Nephron (organoid): ENCODE results near the gene RING1.
"Not testable (repeated sequence)": the region's sequence is repeated elsewhere in the genome, so short reads cannot be mapped to it uniquely, and the experiment has no call there.

ENCODE experiments used
- H3K27ac Mint-ChIP-seq, 3 experiments: 2 replicates each; pipeline ENCODE4 v1.8.0; 2020; ENCODE audit warnings: mixed read lengths in 3 of 3, mild to moderate bottlenecking in 2 of 3, moderate library complexity in 1 of 3
- H3K27me3 Mint-ChIP-seq: 2 replicates; pipeline ENCODE4 v1.8.0; 2021; ENCODE audit warnings: low read depth, mild to moderate bottlenecking, moderate library complexity, mixed read lengths
- H3K36me3 Mint-ChIP-seq: 2 replicates; pipeline ENCODE4 v1.8.0; 2020; ENCODE audit warnings: low read depth, mixed read lengths
- H3K4me1 Mint-ChIP-seq: 2 replicates; pipeline ENCODE4 v1.8.0; 2020; ENCODE audit warnings: mixed read lengths
- H3K4me3 Mint-ChIP-seq, 3 experiments: 2 replicates each; pipeline ENCODE4 v1.8.0; 2020; ENCODE audit warnings: mild to moderate bottlenecking in 3 of 3, mixed read lengths in 3 of 3, moderate library complexity in 2 of 3
- H3K9me3 Mint-ChIP-seq: 2 replicates; pipeline ENCODE4 v1.8.0; 2020; ENCODE audit warnings: mixed read lengths
- TF ChIP-seq, protein P1 (sequence below), 3 experiments: fragments of 200-600 bp; sonication (generic); IDR thresholded peaks; one replicate each; pipeline ENCODE4 v1.5.0; 2021; ENCODE audit warnings: antibody characterized with exemption in 3 of 3; ENCODE audit not compliant: unreplicated experiment in 3 of 3

Gene RING1

DNA sequence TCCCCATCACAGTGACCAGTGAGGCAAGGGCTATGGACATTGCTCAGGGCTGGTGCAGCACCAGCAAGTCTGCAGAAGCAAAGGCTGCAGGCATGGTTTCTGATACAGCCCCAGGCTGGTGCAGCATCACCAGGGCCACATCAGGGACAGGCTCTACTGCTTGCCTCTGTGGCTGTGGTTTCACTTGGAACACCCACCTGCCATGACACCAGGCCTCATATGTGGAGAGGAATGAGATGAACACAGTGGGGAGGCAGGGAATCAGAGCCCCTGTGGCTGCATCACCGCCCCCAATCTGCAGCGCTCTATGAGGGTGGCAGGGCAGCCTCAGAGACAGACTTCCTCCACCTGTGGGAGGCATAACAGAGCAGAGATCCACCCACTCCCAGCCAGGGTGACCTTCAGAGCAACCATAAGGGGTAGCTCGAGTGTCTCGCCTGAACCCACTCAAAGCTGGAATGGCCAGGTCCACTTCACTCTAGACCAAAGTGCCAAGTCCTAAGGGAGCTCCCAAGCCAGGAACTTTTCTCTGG is 7.9 kb downstream of the RING1 start:
- Mint-ChIP-seq H3K4me3 (no peak overlapping the region), H3K27ac (no peak overlapping the region), H3K9me3 (no peaks in the 10 kb centered on the region), H3K4me1 (peaks cover 16% of the 10 kb centered on the region), H3K27me3 (peaks cover 9% of the 10 kb centered on the region), H3K36me3 (peaks cover 6% of the 10 kb centered on the region)
- TF ChIP-seq, protein P1, sequence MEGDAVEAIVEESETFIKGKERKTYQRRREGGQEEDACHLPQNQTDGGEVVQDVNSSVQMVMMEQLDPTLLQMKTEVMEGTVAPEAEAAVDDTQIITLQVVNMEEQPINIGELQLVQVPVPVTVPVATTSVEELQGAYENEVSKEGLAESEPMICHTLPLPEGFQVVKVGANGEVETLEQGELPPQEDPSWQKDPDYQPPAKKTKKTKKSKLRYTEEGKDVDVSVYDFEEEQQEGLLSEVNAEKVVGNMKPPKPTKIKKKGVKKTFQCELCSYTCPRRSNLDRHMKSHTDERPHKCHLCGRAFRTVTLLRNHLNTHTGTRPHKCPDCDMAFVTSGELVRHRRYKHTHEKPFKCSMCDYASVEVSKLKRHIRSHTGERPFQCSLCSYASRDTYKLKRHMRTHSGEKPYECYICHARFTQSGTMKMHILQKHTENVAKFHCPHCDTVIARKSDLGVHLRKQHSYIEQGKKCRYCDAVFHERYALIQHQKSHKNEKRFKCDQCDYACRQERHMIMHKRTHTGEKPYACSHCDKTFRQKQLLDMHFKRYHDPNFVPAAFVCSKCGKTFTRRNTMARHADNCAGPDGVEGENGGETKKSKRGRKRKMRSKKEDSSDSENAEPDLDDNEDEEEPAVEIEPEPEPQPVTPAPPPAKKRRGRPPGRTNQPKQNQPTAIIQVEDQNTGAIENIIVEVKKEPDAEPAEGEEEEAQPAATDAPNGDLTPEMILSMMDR (IDR thresholded peaks at IDR 0.05; ENCODE audit: unreplicated experiment in 3 of 3) = no peak

DNA sequence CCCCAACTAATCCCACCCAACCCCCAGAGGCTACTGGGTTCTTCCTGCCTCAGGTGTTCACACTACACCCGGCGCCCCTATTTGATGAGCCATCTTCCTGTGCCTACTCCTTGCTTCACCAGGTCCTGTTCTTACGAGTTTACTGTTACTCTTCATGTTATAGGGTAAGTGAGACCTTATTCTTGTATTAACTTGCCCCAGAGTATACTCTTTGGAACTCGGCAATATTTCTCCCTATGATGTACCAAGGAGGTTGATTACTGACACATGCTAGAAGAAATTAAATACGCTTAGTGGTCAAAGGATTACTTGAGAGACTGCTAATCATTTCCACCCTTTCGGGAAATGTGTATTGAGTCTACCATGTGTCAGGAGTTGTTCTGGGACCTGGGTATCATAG is 8.9 kb downstream of the RING1 start:
- Mint-ChIP-seq H3K9me3 (no peaks in the 10 kb centered on the region), H3K4me1 (peaks cover 13% of the 10 kb centered on the region)

DNA sequence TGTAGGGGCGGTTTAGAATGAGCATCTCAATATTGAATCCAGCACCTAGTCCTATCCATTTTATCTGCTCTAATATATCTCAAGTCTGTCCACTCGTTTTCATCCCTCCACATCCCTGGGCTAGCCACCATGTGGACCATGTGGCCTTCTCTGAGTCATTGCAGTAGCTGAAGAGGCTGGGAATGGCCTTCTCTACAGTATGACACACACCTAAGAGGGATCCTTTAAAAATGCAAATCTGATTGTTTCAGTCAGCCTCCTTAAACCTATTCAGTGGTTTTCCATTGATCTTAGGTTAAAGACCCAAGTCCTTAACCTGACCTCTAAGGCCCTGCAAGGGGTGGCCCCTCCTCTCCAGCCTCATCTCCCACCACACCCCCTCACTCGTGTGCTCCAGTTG is 9.4 kb downstream of the RING1 start:
- H3K9me3 Mint-ChIP-seq = peaks cover under 1% of the 10 kb centered on the region

More for the DNA sequence above, 8.9 kb downstream of the RING1 start:
- Mint-ChIP-seq H3K27ac (no peak overlapping the region), H3K36me3 (peaks cover under 1% of the 10 kb centered on the region), H3K4me3 (no peak overlapping the region), H3K27me3 (peaks cover 9% of the 10 kb centered on the region)
- TF ChIP-seq, protein P1 (IDR thresholded peaks at IDR 0.05; ENCODE audit: unreplicated experiment in 3 of 3) = no peak

DNA sequence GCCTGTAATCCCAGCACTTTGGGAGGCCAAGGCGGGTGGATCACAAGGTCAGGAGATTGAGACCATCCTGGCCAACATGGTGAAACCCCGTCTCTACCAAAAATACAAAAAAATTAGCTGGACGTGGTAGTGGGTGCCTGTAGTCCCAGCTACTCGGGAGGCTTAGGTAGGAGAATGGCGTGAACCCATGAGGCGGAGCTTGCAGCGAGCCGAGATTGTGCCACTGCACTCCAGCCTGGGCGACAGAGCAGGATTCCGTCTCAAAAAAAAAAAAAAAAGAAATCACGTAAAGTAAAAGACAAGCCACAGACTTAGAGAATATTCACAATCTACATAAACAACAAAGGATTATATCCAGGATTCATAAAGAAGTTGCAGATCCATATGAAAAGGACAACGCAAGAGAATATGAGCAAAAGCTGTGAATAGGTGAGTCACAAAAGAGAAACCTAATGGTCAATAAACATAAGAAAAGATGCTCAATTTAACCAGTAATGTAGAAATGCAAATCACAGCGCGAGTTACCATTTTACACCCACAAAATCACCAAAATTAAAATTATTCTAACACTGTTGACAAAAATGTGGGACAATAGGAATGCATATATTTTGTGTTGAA is 18.3 kb downstream of the RING1 start:
- not testable (repeated sequence) for H3K9me3 Mint-ChIP-seq, H3K36me3 Mint-ChIP-seq, H3K27ac Mint-ChIP-seq, H3K4me1 Mint-ChIP-seq, H3K4me3 Mint-ChIP-seq
- peaks cover 16% of the 10 kb centered on the region for H3K27me3 Mint-ChIP-seq

More for the DNA sequence above, 9.4 kb downstream of the RING1 start:
- Mint-ChIP-seq H3K27me3 (peaks cover 9% of the 10 kb centered on the region), H3K36me3 (no peaks in the 10 kb centered on the region), H3K27ac (no peak overlapping the region), H3K4me1 (peaks cover 9% of the 10 kb centered on the region), H3K4me3 (peak overlapping the region in 1 of 3 experiments; percentile 28)
- TF ChIP-seq, protein P1 (IDR thresholded peaks at IDR 0.05; ENCODE audit: unreplicated experiment in 3 of 3) = no peak

DNA sequence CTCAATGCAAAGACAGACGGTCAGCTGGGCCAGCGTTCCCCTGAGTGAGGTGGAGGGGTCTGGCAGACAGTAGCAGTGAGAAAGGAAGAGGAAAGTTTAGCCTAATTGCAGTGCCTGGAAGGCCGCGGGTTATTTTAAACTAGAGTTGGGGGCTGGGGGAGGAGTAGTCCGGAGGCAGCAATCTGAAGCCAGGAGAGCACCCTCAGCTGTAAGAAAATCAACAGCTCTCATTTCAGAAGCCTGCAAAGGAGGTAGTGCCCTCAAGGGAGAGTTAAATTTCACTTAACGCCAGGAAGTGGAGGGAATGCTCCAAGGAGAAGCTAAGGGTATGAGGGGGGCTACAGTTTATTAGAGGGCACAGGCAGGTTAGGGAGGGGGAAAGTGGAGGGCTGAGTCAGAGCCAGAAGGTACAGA is 26.9 kb downstream of the RING1 start:
- Mint-ChIP-seq H3K27ac (peak overlapping the region; percentile 27 to 87 (median 55)), H3K4me3 (peak overlapping the region in 1 of 3 experiments; percentile 48), H3K36me3 (no peaks in the 10 kb centered on the region), H3K4me1 (peaks cover 21% of the 10 kb centered on the region), H3K27me3 (peaks cover 8% of the 10 kb centered on the region), H3K9me3 (no peaks in the 10 kb centered on the region)
- TF ChIP-seq, protein P1 (IDR thresholded peaks at IDR 0.05; ENCODE audit: unreplicated experiment in 3 of 3) = no peak

DNA sequence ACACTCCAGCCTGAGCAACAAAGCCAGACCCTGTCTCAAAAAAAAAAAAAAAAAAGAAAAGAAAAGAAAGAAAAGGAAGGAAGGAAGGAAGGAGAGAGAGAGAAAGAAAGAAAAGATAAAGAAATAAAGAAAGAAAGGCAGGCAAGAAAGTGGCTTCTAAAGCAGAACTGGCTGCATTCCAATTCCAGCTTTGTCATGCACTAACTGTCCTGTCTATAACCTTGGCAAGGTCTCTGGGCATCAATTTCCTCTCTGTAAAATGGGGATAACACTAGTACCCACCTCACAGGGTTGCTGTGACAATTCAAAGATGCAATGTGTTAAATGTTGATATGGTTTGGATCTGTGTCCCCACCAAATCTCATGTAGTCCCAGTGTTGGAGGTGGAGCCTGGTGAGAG is 28.0 kb downstream of the RING1 start:
- TF ChIP-seq, protein P1 (IDR thresholded peaks at IDR 0.05; ENCODE audit: unreplicated experiment in 3 of 3) = no peak
- Mint-ChIP-seq H3K4me3 (no peak overlapping the region), H3K9me3 (no peaks in the 10 kb centered on the region), H3K36me3 (no peaks in the 10 kb centered on the region), H3K27ac (no peak overlapping the region), H3K4me1 (peaks cover 21% of the 10 kb centered on the region), H3K27me3 (peaks cover 13% of the 10 kb centered on the region)
